HL-60 (cell line): ENCODE results near the gene ALDH1A2.

Experiments
- GABPA ChIP-seq: IDR thresholded peaks from 2 replicates; pipeline ENCODE4 v1.6.1; 2012; ENCODE audit warnings: low read depth
- POLR2AphosphoS5 ChIP-seq: IDR thresholded peaks from 2 replicates; pipeline ENCODE4 v1.6.1; 2012; ENCODE audit warnings: low read depth
- REST ChIP-seq: IDR thresholded peaks from 2 replicates; pipeline ENCODE4 v1.6.1; 2012; ENCODE audit warnings: low read depth; ENCODE audit not compliant: insufficient replicate concordance
- SPI1 ChIP-seq: IDR thresholded peaks from 2 replicates; pipeline ENCODE4 v1.6.1; 2012; ENCODE audit warnings: low read depth, mild to moderate bottlenecking, borderline replicate concordance
- TF ChIP-seq, protein P1 (sequence below): IDR thresholded peaks from one replicate; pipeline ENCODE4 v1.5.1; 2011; ENCODE audit warnings: low read length, control low read depth, inconsistent platforms; ENCODE audit not compliant: insufficient read depth

DNA sequence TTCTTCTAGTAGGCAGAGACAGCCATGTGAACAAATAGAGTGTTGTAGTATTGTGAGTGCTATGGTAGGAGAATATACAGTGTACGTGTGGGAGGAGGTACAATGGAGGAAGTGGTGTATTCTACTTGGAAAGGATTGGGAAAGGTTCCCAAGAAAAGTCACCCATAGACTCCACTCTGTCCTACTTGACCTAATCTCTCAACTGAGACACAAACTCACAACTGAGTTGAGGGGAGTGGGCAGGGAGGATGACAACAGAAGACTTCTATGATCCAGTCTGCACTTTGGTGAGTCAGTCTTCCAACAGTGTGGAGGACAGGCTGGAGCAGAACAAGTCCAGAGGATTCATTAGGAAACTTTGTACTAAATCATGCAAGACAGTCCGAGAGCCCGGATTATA, 43.9 kb upstream of the ALDH1A2 start:
- TF ChIP-seq, protein P1, sequence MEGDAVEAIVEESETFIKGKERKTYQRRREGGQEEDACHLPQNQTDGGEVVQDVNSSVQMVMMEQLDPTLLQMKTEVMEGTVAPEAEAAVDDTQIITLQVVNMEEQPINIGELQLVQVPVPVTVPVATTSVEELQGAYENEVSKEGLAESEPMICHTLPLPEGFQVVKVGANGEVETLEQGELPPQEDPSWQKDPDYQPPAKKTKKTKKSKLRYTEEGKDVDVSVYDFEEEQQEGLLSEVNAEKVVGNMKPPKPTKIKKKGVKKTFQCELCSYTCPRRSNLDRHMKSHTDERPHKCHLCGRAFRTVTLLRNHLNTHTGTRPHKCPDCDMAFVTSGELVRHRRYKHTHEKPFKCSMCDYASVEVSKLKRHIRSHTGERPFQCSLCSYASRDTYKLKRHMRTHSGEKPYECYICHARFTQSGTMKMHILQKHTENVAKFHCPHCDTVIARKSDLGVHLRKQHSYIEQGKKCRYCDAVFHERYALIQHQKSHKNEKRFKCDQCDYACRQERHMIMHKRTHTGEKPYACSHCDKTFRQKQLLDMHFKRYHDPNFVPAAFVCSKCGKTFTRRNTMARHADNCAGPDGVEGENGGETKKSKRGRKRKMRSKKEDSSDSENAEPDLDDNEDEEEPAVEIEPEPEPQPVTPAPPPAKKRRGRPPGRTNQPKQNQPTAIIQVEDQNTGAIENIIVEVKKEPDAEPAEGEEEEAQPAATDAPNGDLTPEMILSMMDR = no peak
- no peak for TF ChIP-seq REST
- no peak for TF ChIP-seq POLR2AphosphoS5
- no peak for TF ChIP-seq GABPA
- TF ChIP-seq SPI1 = no peak
